Astrocyte (in vitro differentiated cells and primary cell): ENCODE measurements around the gene SLC25A53.
"Not testable (repeated sequence)": the region's sequence is repeated elsewhere in the genome, so short reads cannot be mapped to it uniquely, and the experiment has no call there.

Source experiments
- EZH2 ChIP-seq: IDR thresholded peaks from 2 replicates; pipeline ENCODE4 v1.6.1; 2012; ENCODE audit warnings: mild to moderate bottlenecking, low read length, inconsistent platforms; ENCODE audit not compliant: insufficient read depth
- TF ChIP-seq, protein P1 (sequence below): IDR thresholded peaks from 2 replicates; pipeline ENCODE4 v1.5.1; 2011; ENCODE audit warnings: low read depth, mild to moderate bottlenecking, inconsistent platforms, low read length, moderate library complexity; ENCODE audit not compliant: insufficient read depth

DNA sequence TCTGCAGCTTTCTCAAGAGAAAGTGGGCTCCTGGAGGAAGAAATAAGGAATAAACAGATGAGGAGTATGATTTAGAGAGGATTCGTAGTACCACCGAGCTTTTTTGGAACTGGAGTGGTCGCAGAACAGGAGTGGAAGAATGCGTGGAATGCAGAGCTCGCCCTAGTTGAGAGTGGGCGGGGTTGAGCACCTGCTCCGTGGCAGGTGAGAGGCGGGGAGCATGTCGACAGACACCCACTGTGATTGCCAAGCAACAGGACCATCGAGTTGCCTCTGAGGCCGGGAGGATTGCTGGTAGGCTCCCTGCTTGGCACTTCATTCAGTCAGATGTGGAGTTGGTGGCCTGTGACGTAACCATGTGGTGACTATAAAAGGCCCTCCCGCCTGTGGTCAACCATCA lies 101.9 kb downstream of the SLC25A53 start:
- TF ChIP-seq, protein P1, sequence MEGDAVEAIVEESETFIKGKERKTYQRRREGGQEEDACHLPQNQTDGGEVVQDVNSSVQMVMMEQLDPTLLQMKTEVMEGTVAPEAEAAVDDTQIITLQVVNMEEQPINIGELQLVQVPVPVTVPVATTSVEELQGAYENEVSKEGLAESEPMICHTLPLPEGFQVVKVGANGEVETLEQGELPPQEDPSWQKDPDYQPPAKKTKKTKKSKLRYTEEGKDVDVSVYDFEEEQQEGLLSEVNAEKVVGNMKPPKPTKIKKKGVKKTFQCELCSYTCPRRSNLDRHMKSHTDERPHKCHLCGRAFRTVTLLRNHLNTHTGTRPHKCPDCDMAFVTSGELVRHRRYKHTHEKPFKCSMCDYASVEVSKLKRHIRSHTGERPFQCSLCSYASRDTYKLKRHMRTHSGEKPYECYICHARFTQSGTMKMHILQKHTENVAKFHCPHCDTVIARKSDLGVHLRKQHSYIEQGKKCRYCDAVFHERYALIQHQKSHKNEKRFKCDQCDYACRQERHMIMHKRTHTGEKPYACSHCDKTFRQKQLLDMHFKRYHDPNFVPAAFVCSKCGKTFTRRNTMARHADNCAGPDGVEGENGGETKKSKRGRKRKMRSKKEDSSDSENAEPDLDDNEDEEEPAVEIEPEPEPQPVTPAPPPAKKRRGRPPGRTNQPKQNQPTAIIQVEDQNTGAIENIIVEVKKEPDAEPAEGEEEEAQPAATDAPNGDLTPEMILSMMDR: not testable (repeated sequence)
- not testable (repeated sequence) for TF ChIP-seq EZH2
